Ovary (tissue), 3 donors: ENCODE data around the gene GPATCH4.

ENCODE experiments used
- EP300 ChIP-seq: sonication (generic); formaldehyde crosslinking; IDR thresholded peaks from one replicate; pipeline ENCODE4 v1.6.1; 2017; ENCODE audit warnings: antibody characterized with exemption
- POLR2A ChIP-seq: fragments of 450-650 bp; IDR thresholded peaks from one replicate; pipeline ENCODE4 v1.6.1; 2017; ENCODE audit warnings: antibody characterized with exemption, mild to moderate bottlenecking, moderate library complexity
- TF ChIP-seq, protein P1 (sequence below), 3 donors: fragments of 450-650 bp in 2 of 3; fragments of 200-600 bp in 1 of 3; IDR thresholded peaks; one replicate each; pipeline versions ENCODE4 v1.5.1 to v1.8.0; 2016 to 2022; ENCODE audit warnings: antibody characterized with exemption in 3 of 3, mild to moderate bottlenecking in 1 of 3
- donor health status: DM: no; HTN: no; CAD: no.

DNA sequence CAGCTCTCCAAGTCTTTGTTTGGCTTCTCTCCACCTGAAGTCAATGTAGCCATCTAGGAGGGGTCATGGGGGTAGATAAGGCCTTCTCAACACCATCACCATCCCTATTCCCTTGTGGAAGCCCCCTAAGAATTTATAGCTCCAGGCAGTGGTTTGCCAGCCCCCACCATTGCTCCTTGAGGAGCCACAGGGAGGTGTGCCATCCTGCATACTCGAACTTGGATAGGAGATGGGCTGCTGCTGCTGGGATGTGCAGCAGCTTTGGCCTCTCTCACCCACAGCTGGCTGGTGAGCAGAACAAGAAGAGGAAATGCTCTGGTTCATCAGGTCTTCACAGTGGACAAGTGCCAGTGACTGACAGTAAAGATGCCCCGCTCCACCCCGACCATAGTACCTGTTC, 4.9 kb downstream of the GPATCH4 start:
- TF ChIP-seq POLR2A: no peak
- TF ChIP-seq, protein P1, sequence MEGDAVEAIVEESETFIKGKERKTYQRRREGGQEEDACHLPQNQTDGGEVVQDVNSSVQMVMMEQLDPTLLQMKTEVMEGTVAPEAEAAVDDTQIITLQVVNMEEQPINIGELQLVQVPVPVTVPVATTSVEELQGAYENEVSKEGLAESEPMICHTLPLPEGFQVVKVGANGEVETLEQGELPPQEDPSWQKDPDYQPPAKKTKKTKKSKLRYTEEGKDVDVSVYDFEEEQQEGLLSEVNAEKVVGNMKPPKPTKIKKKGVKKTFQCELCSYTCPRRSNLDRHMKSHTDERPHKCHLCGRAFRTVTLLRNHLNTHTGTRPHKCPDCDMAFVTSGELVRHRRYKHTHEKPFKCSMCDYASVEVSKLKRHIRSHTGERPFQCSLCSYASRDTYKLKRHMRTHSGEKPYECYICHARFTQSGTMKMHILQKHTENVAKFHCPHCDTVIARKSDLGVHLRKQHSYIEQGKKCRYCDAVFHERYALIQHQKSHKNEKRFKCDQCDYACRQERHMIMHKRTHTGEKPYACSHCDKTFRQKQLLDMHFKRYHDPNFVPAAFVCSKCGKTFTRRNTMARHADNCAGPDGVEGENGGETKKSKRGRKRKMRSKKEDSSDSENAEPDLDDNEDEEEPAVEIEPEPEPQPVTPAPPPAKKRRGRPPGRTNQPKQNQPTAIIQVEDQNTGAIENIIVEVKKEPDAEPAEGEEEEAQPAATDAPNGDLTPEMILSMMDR (IDR thresholded peaks at IDR 0.05): no peak
- no peak for TF ChIP-seq EP300
